NCI-H446 treated with DMSO at 0.1 percent for 48 hours (cell line): Measurements from ENCODE around the gene SOX6.

Experiments
- DNase-seq: peaks from one replicate; lab custom pipeline; 2025; lab: John Stamatoyannopoulos, UW

The SOX6 gene

DNA sequence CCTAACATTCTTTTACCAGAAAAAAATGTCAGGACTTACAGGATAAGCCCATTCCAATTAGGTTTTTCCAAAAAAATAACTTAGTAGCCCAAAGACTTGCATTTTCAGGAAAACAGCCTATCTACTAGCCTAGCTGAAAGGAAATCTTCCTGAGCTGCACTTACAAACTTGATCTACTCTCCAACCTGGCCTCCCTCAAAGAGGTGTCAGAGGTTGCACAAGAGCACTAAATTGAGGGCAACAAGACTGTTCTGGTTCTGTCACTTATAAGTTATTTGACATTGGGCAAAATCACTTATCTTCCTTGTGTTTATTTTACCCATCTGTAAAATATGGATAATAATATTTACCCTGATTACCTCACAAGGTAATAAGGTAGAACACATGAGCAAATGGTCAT, 7.9 kb upstream of the SOX6 start:
- no peak for DNase-seq

DNA sequence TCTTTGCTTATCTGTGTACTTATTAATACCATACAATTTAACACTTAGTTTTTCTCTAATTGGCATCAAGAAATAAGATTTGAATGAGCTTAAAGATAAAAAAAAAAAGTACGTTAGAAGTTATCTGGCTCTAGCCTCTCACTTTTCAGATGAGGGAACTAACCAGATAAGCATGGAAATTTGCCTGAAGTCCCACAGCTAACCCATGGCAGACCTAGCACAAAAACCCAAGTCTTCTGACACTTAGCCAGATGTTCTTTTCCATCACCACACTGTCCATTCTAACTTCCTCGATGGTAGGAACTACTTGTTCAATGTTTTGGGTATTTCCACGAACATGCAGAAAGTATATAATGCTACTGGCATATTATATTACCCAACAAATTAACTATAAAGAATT, 7.4 kb upstream of the SOX6 start:
- DNase-seq, result no peak

DNA sequence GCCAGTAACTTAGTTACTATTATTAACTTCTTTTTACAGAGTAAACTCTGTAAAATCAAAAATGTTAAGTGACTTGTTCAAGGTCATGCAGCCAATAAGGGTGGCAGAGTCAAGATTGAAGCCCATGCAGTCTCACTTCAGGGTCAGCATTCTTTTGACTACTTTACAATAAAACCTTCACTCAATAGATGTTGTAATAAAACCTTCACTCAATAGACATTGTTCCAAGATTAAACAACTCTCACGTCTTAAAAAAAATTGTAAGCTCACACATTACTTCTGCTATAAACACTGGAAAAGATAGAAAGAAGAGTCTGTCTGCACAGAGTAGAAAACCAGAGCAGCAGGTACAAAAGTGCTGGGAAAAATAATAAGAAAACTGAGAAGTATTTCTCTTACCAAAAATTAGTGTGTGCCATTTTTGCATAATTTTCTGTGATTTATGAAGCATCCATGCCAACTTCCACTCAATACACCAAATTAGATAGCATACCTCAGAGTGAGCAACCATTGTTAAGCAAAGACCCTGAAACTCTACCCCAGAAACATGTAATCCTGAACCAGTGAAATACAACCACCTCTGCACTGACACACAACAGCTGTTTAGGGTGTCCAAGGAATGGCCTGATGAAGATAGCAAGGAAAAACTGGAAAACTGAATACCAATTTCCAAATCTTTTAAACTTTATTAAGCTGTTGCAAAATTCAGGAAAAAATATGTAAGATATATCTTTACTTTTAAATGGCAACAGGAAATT, 4.9 kb upstream of the SOX6 start:
- no peak for DNase-seq

DNA sequence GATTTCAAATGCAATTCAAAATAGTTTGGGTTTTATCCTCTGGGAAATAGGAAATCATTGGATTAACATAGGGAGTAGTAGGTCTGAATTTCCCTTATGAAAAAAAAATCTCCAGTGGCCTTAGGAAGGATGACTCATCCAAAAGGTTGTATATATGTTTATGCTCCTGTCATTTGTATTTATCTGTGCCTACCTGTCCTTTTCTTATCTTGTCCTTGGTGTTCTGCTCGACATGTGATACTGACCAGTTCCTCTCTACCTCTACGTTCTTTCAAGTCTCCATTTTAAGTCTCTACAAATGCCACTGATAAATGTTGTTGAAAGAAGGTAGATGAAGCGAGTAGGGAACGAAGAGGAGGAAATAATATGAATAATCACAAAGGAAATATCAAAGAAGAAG, 3.0 kb upstream of the SOX6 start:
- no peak for DNase-seq

DNA sequence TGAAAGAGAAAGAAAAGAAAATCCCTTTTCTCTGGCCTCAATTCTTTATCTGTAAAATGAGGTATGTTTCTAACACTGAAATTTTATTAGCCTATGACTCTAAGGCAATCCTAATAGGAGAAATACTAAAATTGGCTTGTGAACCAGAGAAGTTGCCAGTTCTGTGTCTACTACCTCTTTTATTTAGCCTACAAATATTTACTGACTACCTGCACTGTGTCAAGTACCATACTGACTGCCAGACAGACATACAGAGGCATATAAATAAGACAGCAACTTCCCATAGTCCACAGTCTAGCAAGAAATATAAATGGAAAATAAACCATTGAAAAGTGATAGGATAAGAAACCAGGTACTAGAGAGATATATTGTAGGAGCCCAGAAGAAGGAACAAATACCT, 2.4 kb upstream of the SOX6 start:
- DNase-seq, result no peak

DNA sequence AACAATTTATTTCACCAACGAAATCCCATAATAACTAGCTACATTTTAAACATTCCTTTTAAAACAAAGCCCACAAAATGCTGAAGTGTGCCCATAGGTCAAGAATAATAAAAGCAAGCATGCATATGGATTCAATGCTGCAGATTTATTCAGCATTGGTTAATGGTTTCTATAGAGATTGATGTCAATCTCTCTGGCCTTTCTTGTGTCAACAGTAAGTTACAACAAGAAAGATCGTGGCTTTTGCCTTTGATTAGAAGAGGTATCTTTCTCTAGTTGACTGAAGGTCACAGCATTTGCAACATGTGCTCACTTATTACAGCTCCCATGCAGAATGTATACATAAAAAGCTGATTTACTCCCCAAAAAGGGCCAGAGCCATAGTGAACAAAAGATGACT, 1.4 kb upstream of the SOX6 start:
- DNase-seq, result no peak

DNA sequence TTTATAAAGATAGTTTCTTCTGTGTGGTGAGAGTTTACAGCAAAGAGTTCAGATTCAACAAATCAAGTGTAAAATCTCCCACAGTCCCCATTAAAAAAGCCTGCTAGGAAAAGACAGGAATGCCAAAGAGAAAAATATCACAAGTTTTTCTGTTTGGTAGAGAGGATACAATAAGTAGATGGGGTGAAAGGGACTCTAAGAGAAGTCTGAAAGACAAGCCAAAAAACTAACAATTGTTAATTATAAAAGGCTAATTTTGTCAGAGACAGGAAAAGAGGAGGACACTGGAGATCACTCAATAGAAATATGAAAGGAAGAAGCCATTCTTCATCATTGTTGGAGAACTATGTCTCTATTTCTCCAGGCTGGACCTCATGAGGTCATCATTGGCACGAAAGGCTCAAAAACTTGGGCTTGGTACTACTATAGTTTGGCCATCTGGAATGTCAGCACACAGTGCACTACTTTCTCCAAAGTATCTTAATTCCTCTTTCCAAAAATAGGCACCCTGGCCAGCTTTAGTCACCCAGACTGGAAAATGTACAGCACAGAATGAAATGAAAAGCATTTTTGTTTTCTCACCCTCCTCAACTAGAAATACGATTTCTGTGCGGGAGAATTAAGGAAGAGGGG, 531 bp upstream of the SOX6 start:
- DNase-seq, result peak; percentile 83

DNA sequence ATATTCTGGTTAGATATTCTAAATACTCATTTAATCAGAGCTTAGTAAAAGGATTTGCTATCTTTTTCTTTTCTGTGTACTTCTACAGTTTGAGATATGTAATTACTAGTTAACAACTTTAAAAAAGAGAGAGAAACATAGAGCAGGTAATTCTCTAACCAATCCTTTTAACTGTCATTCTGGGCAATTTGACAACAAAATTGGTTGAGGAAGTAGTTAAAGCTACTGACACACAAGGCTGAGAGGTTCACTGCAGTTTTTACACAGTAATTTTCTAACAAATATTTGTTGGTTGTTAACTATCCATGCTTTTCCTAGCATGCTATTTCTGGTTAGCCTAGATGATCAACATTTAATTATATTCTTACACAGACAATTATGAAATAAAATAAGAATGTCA, 3.6 kb downstream of the SOX6 start:
- DNase-seq, result no peak

DNA sequence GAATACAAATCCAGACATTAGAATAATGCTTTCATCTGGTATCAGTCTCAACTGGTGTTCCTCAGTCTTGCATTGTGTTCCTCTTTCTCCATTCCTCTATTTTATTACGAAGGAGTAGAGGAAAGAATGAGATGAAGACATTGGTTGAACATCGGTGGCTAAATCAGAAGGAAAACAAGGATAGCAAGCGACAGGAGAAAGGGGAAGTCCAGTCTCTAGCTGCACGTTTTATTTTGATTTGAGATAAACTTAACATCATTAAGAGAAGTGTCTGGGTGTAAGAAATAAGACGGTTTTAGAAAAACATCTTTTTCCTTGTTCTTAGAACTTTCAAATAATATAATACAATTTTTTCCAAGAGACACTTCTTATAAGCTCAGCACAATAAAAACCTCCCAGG, 6.2 kb downstream of the SOX6 start:
- no peak for DNase-seq

DNA sequence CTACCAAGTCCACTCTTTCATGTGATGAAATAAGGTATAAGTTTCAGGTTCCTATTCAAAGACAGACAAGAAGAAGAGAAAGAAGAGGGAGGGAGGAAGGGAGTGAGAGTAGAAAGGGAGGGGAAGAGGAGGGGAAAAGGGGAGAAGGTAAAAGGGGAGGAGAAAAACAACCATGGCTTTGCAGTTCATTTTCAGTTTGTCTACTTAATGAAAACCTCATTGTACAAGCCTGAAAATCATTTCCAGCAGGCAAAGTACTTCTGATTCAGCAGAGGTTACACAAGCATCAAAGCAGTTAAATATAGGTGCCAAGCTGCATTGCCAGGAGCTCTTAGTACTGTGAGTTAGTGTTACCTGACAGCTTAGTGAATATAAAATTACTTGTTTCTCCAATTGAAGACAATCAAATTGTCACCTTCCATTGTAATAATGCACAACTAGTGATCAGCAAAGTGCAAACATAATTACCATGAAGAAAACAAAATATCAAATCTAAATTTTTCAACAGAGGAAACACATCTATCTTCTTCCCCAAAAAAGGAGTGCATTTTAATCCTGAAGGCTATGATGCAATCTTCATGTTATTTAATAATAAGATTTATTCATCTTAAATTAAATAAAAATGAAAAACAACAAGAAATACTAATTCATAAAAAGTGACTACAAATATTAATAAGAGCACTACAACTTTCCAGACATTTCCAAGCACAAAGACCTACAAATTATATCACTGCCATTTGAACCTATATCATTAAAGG, 8.2 kb downstream of the SOX6 start:
- DNase-seq, result no peak

DNA sequence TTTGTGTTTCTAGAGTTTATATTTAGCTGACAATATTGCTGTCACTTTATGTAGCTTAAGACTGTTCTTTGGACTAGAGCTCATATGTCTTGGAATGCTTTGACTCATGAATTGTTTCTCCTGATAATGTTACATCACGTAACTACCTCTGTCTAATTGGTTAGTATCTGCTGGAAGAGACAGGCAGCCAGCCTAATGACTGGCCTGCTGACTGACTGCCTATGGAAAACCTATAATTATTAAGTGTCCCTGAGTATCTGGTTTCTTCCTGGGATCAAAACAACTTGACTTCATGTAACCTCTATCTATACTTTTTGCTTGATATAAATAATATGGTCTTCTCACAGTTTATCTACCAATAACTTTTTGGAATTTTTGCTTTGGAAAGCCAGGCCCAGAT, 9.4 kb downstream of the SOX6 start:
- DNase-seq, result no peak

DNA sequence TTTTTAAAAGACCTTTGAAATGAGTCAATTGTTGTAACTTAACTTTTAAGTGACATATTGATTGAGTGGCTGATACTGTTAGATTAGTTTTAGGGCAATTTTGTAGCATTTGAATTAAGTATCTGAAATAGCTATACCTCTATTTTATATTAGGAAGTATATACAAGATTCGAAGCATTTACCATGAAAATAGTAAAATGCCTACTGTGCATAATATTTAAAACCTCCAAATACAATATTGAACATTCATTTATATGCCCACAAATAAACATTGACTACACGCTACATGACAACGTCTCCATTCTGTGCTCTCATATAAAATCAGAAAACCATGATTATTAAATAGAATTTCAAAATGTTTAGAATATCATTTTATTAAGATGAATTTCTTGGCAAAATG, 14.5 kb downstream of the SOX6 start:
- DNase-seq, result no peak

DNA sequence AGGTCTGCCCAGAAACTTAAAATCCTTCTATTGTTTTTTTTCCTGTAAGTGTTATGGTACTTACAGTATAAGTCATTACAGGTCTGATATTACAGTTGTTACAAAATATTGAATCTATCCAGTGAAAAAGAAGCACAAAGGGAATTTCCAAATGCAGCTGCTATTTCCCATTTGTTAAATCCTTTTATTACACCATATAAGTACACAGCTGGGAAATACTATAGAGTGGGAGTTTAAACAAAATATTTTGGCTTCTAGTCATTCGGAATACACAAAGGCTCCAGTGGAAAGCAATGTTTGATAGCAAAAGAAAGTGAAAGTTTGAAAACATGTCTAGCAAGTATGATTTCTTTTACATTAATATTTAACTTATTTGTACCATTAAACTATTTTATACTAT, 18.0 kb downstream of the SOX6 start:
- DNase-seq, result no peak

DNA sequence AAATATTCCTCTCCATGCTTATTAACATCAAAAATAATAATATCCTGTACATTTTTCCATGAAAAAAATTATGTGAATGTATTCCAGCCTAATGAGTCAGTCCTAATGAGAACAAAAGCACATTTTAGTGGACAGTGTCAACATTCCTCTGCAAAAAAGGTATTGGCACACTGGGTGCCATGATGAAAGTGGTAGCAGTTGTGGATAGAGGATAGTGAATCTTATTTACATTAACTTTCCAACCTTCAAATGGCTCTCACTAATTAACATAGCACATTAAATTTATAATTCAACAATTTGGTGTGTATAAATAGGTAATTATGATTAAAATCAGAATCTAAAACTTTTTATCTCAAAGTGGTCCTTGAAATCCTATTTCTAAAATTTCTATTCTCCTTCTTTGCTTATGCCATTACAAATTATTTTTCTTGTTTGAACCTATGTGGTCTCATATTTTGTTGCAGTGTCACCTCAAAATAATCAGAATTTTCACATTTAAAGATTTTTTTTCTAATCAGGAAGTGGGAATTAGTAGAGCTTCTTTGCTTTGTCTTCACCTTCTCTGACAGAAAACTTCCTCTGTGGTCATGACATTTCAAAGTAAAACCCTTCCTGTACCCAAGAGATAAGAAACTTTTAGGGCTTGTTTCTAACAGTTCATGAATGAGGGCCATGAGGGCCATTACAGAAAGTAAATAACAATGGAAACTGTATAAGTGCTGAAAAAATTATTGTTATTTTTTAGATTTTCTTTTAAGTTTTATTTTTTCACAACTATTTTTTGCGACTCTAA, 18.7 kb downstream of the SOX6 start:
- DNase-seq, result no peak

DNA sequence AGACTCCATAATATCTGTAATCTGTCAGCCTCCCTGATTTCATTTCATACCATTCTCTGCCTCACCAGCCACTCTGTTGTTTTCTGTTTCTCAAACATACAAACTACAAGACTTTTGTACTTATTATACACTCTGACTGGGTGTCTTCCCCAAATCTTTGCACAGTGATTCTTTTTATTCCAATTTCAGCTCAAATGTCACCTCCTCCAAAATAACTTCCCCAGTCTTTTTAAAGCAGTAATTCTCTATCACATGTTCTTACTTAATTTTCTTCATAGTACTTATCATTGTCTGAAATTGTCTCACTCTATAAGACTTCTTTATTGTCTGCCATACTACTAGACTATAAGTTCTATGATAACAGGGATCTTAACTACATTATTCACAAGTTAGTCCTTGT, 19.6 kb downstream of the SOX6 start:
- DNase-seq, result no peak

DNA sequence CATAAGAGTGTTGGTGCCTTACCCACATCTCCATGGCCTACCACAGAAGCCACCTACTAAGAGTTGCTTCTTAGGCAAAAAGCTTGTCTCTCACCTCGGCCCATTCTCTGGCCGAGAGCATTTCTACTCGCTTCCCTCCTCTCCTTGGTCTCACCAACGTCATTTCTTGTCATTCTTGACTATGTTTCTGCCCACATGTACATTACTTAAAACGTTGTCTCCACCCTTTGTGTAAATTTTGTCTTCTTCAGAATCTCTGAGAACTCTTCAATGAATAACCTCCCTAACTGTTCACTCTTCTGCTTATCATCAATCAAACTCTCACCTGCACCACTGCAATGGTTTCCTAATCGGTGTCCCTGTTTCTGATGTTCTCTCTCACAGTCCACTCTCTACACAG, 20.1 kb downstream of the SOX6 start:
- no peak for DNase-seq

DNA sequence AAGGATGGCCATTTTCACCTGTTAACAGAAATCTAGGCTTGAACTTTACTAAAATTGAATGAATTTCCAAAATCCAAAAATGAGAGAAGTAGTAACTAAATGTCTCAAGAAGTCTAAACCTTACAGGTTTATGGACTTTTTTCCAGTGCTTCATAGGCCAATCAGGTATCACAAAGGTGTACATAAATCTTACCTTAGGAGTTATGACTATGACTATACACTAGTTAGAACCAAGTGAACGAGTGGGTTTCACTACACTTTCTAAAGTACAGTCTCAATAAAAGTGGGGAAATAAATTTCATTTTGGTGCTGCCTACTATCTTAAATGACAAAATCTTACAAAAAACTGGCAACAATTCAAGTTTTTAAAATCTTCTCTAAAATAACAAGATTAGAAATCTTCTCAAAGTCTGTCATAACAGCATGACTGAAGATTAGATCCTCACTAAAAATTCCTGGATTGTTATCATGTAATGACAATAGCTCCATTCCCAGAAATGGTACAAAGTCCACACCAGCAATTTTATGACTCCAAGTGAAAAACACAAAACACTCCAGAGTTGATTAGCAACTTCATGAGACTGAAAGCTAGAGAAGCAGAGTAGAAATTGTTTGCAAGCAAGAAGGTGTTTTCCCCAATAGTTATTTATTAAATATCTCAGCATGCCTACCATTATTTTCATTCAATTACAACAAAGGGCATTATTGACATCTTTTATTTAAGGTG, 20.9 kb downstream of the SOX6 start:
- DNase-seq, result no peak

DNA sequence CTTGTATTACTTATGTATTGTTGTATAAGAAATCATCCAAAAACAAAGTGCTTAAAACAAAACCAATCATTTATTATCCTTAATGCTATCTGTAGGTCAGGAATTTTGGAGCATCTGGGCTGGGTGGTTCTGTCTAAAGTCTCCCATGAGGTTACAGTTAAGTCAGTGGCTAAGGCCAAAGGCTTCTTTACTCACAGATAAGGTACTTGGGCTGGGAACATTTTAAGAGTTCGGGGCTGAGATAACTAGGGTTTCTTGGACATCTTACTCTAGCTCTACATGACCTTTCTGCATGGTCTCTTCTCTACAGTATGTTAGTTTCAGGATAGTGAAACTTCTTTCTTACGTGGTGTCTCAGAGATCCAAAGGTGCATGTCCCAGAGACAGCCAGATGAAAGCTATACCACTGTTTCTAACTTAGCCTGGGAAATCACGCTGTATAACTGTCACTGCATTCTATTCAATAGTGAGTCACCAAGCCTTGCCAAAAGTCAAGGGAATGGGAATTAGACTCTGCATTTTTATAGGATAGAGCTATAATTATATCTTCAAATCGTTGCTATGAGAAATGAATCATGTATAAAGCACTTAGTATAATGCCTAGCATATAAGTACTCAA, 29.6 kb downstream of the SOX6 start:
- DNase-seq, result no peak

DNA sequence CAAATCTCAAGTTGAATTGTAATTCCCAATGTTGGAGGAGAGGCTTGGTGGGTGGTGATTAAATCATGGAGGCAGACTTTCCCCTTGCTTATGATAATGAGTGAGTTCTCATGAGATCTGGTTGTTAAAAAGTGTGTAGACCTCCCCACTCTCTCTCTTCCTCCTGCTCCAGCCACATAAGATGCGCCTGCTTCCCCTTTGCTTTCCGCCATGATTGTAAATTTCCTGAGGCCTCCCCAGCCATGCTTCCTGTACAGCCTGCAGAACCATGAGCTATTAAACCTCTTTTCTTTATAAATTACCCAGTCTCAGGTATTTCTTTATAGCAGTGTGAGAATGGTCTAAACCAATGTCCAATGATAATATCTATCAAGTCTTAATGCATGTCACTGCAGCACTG, 34.2 kb downstream of the SOX6 start:
- DNase-seq, result no peak

DNA sequence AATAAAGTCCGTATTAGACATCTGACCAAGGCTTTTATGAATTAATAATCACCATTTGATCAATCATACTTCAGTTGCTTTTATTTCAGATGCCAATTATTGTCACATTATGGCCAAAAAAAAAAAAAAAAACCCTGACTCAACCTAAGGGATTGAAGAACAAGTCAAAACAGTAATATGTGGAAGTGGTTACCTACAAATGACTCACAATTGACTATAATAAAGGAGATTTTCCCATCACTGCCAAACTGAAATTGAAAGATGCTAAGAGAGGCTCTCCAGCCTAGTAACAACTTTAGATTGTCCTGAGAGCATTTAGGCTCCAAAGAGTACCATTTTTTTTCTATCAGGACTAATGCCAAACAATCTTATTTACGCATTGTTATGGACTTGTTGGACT, 35.2 kb downstream of the SOX6 start:
- DNase-seq, result no peak

DNA sequence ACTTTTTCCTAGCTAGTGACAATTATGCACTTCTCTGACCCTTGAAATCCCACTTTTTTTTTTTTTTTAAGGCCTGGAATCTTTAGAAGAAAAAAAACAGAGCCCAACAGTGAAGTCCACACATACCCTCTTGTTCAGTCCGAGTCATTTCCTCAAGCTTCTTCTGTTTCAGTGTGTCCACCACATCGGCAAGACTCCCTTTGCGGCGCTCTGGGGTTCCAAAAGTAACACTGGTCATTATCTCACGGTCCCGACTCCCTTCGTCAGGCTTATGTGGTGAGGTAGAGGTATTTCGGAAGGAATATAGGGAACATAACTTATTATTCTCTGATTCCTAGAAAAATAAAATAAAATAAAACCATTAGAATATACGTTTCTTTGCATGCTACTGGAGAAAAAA, 38.0 kb downstream of the SOX6 start:
- no peak for DNase-seq
